ENCODE data around the gene MAPK11. TPM values are rescaled to one million over a fixed set of nuclear protein-coding genes. Genes with fewer than 3 reads are reported as not detected.

Gene MAPK11
- total RNA-seq, 4 donors from 2014 or later = 0.65 to 8.1 (median 2.9) TPM

DNA sequence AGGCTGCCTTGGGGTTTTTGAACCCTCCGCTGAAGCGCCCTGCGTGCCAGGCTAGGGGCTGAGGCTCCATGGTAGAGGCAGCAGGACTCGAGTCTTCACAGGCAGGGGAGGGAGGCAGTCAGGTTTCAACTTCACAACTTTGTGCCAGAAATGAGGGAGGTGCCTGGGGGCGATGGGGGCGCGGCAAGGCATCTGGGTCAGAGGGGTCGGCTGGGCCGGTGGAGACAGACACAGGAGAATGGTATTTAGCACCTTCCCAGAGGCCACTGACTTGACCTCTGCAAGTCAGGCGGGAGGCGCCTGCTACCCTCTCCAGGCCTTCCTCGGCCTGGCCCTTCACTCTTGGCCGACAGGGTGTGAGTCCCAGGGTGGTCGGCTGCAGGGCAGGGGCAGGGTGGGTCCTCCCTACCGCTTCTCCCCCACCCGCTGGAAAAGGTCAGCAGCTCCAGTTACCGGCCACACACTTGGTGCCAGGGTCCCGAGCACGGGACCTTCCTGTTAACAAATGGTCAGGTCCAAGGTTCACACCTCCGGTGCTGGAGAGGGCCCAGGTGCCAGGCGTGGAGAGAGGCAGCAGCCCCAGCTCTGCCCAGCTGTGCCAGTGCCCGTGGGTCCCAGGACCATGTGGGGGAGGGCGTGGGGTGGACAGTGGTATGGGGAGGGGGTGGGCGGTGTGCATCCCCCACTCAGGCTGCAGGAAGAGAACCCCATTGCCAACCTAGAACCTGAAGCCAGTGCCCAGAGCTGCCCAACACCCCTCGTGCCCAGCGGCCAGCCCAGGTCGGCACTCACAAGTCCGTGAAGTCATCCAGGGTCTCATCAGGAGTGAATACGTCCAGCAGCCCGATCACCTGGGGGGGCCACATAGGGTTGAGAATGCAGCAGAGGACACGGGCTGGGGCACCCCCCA is 12.5 kb downstream of the MAPK11 start:
- no peak for DNase-seq (ENCODE audit: low spot score in 2 of 2)
- no peak overlapping the region for H3K4me3 ChIP-seq (ENCODE audit: low read depth, poor library complexity, severe bottlenecking)
- TF ChIP-seq, protein P1, sequence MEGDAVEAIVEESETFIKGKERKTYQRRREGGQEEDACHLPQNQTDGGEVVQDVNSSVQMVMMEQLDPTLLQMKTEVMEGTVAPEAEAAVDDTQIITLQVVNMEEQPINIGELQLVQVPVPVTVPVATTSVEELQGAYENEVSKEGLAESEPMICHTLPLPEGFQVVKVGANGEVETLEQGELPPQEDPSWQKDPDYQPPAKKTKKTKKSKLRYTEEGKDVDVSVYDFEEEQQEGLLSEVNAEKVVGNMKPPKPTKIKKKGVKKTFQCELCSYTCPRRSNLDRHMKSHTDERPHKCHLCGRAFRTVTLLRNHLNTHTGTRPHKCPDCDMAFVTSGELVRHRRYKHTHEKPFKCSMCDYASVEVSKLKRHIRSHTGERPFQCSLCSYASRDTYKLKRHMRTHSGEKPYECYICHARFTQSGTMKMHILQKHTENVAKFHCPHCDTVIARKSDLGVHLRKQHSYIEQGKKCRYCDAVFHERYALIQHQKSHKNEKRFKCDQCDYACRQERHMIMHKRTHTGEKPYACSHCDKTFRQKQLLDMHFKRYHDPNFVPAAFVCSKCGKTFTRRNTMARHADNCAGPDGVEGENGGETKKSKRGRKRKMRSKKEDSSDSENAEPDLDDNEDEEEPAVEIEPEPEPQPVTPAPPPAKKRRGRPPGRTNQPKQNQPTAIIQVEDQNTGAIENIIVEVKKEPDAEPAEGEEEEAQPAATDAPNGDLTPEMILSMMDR (IDR thresholded peaks at IDR 0.05) = no peak
- TF ChIP-seq POLR2A (IDR thresholded peaks at IDR 0.05) = no peak
- WGBS, 2 donors = 61 to 63% methylated on average over 28 to 31 of the region's 31 CpGs
- intact Hi-C loops (cut with DNase I; ENCODE audit: low total_unique reads) = no loop called here

GRCh38 chr22:50257041-50257440 is 13.1 kb downstream of the MAPK11 start:
- TF ChIP-seq POLR2A (IDR thresholded peaks at IDR 0.05) = no peak
- TF ChIP-seq, protein P1 (IDR thresholded peaks at IDR 0.05) = no peak
- intact Hi-C loops (cut with DNase I; ENCODE audit: low total_unique reads) = no loop called here
- no peak overlapping the region for H3K4me3 ChIP-seq (ENCODE audit: low read depth, poor library complexity, severe bottlenecking)
- WGBS, 2 donors = 47 to 54% methylated on average over 16 of the region's 16 CpGs
- no peak for DNase-seq (ENCODE audit: low spot score in 2 of 2)

GRCh38 chr22:50256258-50256862 is 13.8 kb downstream of the MAPK11 start:
- no peak for TF ChIP-seq POLR2A (IDR thresholded peaks at IDR 0.05)
- TF ChIP-seq, protein P1 (IDR thresholded peaks at IDR 0.05) = no peak
- intact Hi-C loops (cut with DNase I; ENCODE audit: low total_unique reads) = no loop called here
- no peak for DNase-seq (ENCODE audit: low spot score in 2 of 2)
- H3K4me3 ChIP-seq (ENCODE audit: low read depth, poor library complexity, severe bottlenecking) = no peak overlapping the region
- WGBS, 2 donors = 64 to 83% methylated on average over 12 of the region's 12 CpGs

- intact Hi-C loops (cut with DNase I; ENCODE audit: low total_unique reads) = no loop called here
- WGBS, 2 donors = 89 to 92% methylated on average over 10 to 11 of the region's 17 CpGs
Observed at GRCh38 chr22:50255607-50256006, 14.6 kb downstream of the MAPK11 start.

DNA sequence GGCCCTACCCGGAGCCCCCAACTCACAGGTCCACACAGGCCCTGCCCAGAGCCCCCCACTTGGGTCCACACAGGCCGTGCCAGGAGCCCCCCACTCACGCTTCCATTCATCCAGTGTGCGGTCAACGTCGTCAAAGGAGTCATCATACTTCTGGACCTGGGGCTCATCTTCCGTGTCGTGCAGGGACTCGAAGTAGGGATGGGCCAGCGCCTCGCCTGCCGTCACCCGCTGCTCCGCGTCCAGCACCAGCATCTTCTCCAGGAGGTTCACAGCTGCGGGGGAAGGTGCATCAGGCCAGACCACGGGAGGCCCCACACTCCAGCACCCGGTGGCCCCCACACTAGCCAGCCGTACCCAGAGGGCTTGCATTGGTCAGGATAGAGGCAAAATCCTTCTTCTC is 15.1 kb downstream of the MAPK11 start:
- WGBS, 2 donors = 73 to 82% methylated on average over 15 to 16 of the region's 19 CpGs
- no peak overlapping the region for H3K4me3 ChIP-seq (ENCODE audit: low read depth, poor library complexity, severe bottlenecking)
- intact Hi-C loops (cut with DNase I; ENCODE audit: low total_unique reads) = no loop called here
- no peak for DNase-seq (ENCODE audit: low spot score in 2 of 2)
- TF ChIP-seq POLR2A (IDR thresholded peaks at IDR 0.05) = no peak
- TF ChIP-seq, protein P1 (IDR thresholded peaks at IDR 0.05) = no peak

More at GRCh38 chr22:50255607-50256006, 14.6 kb downstream of the MAPK11 start:
- DNase-seq (ENCODE audit: low spot score in 2 of 2) = no peak
- H3K4me3 ChIP-seq (ENCODE audit: low read depth, poor library complexity, severe bottlenecking) = no peak overlapping the region
- TF ChIP-seq, protein P1 (IDR thresholded peaks at IDR 0.05) = no peak
- TF ChIP-seq POLR2A (IDR thresholded peaks at IDR 0.05) = no peak

Data from lower leg skin (tissue), 4 donors.